ENCODE data around the gene ZNF407.

The ZNF407 gene

GRCh38 chr18:74905247-74905646 lies 307.6 kb downstream of the ZNF407 start:
- H2AFZ ChIP-seq (ENCODE audit: low read depth, low read length, severe bottlenecking) = no peak overlapping the region
- no peaks in the 10 kb centered on the region for H3K9me2 ChIP-seq (replicated peaks; ENCODE audit: insufficient read depth, low read length)
- no peak overlapping the region for H3K4me3 ChIP-seq (ENCODE audit: insufficient read depth, low read length, poor library complexity, severe bottlenecking)
- H4K20me1 ChIP-seq (ENCODE audit: low read depth, low read length) = no peaks in the 10 kb centered on the region
- H3K36me3 ChIP-seq (ENCODE audit: low read length) = no peaks in the 10 kb centered on the region
- H3K9ac ChIP-seq (ENCODE audit: low read length) = no peak overlapping the region
- no peaks in the 10 kb centered on the region for H3K79me2 ChIP-seq (ENCODE audit: insufficient read depth, low read length)
- H3K9me3 ChIP-seq (ENCODE audit: insufficient read depth, low read length) = no peaks in the 10 kb centered on the region
- no peak overlapping the region for H3K27ac ChIP-seq (ENCODE audit: low read depth, low read length)
- H3K4me2 ChIP-seq (ENCODE audit: low read depth, low read length, poor library complexity, severe bottlenecking) = no peak overlapping the region
- H3K27me3 ChIP-seq (ENCODE audit: low read length) = no peaks in the 10 kb centered on the region
- TF ChIP-seq EZH2phosphoT487 (conservative IDR thresholded peaks at IDR 0.05; ENCODE audit: low read length) (no peak), CTCF (IDR thresholded peaks at IDR 0.05; ENCODE audit: insufficient read depth, low read length, poor library complexity, severe bottlenecking) (no peak)
- H3F3A ChIP-seq (ENCODE audit: insufficient read depth) = no peaks in the 10 kb centered on the region

- no peak for TF ChIP-seq CTCF (IDR thresholded peaks at IDR 0.05; ENCODE audit: insufficient read depth, low read length, poor library complexity, severe bottlenecking)
- no peak for TF ChIP-seq EZH2phosphoT487 (conservative IDR thresholded peaks at IDR 0.05; ENCODE audit: low read length)
- Histone ChIP-seq H2AFZ (ENCODE audit: low read depth, low read length, severe bottlenecking) (no peak overlapping the region), H3K9me2 (replicated peaks; ENCODE audit: insufficient read depth, low read length) (no peaks in the 10 kb centered on the region), H3F3A (ENCODE audit: insufficient read depth) (no peaks in the 10 kb centered on the region), H3K9ac (ENCODE audit: low read length) (no peak overlapping the region), H3K27ac (ENCODE audit: low read depth, low read length) (no peak overlapping the region), H3K79me2 (ENCODE audit: insufficient read depth, low read length) (no peaks in the 10 kb centered on the region), H4K20me1 (ENCODE audit: low read depth, low read length) (no peaks in the 10 kb centered on the region), H3K4me3 (ENCODE audit: insufficient read depth, low read length, poor library complexity, severe bottlenecking) (no peak overlapping the region), H3K4me2 (ENCODE audit: low read depth, low read length, poor library complexity, severe bottlenecking) (no peak overlapping the region), H3K9me3 (ENCODE audit: insufficient read depth, low read length) (no peaks in the 10 kb centered on the region), H3K36me3 (ENCODE audit: low read length) (no peaks in the 10 kb centered on the region), H3K27me3 (ENCODE audit: low read length) (no peaks in the 10 kb centered on the region)
Observed at GRCh38 chr18:74906184-74906583, 308.5 kb downstream of the ZNF407 start.

- Histone ChIP-seq H3K9ac (ENCODE audit: low read length) (no peak overlapping the region), H3K4me2 (ENCODE audit: low read depth, low read length, poor library complexity, severe bottlenecking) (no peak overlapping the region)
Observed at GRCh38 chr18:74914052-74914591, 316.5 kb downstream of the ZNF407 start.

More at GRCh38 chr18:74914052-74914591, 316.5 kb downstream of the ZNF407 start:
- H3K9me2 ChIP-seq (replicated peaks; ENCODE audit: insufficient read depth, low read length) = no peaks in the 10 kb centered on the region
- H3K79me2 ChIP-seq (ENCODE audit: insufficient read depth, low read length) = no peaks in the 10 kb centered on the region
- no peak overlapping the region for H2AFZ ChIP-seq (ENCODE audit: low read depth, low read length, severe bottlenecking)
- TF ChIP-seq EZH2phosphoT487 (conservative IDR thresholded peaks at IDR 0.05; ENCODE audit: low read length) (no peak), CTCF (IDR thresholded peaks at IDR 0.05; ENCODE audit: insufficient read depth, low read length, poor library complexity, severe bottlenecking) (no peak)
- H3K27me3 ChIP-seq (ENCODE audit: low read length) = no peaks in the 10 kb centered on the region
- no peak overlapping the region for H3K4me3 ChIP-seq (ENCODE audit: insufficient read depth, low read length, poor library complexity, severe bottlenecking)
- no peaks in the 10 kb centered on the region for H3K9me3 ChIP-seq (ENCODE audit: insufficient read depth, low read length)
- H3K27ac ChIP-seq (ENCODE audit: low read depth, low read length) = no peak overlapping the region
- no peaks in the 10 kb centered on the region for H3F3A ChIP-seq (ENCODE audit: insufficient read depth)
- no peaks in the 10 kb centered on the region for H3K36me3 ChIP-seq (ENCODE audit: low read length)
- H4K20me1 ChIP-seq (ENCODE audit: low read depth, low read length) = no peaks in the 10 kb centered on the region
